ENCODE data around the gene C1orf50.

Gene C1orf50

GRCh38 chr1:42730988-42731387, 36.1 kb upstream of the C1orf50 start:
- Mint-ChIP-seq H3K4me1 (no peaks in the 10 kb centered on the region), H3K36me3 (ENCODE audit: low read depth) (no peaks in the 10 kb centered on the region), H3K27me3 (ENCODE audit: low read depth) (peaks cover 3% of the 10 kb centered on the region), H3K9me3 (no peaks in the 10 kb centered on the region), H3K4me3 (no peak overlapping the region), H3K27ac (no peak overlapping the region)
- TF ChIP-seq, protein P1, sequence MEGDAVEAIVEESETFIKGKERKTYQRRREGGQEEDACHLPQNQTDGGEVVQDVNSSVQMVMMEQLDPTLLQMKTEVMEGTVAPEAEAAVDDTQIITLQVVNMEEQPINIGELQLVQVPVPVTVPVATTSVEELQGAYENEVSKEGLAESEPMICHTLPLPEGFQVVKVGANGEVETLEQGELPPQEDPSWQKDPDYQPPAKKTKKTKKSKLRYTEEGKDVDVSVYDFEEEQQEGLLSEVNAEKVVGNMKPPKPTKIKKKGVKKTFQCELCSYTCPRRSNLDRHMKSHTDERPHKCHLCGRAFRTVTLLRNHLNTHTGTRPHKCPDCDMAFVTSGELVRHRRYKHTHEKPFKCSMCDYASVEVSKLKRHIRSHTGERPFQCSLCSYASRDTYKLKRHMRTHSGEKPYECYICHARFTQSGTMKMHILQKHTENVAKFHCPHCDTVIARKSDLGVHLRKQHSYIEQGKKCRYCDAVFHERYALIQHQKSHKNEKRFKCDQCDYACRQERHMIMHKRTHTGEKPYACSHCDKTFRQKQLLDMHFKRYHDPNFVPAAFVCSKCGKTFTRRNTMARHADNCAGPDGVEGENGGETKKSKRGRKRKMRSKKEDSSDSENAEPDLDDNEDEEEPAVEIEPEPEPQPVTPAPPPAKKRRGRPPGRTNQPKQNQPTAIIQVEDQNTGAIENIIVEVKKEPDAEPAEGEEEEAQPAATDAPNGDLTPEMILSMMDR (IDR thresholded peaks at IDR 0.05; ENCODE audit: unreplicated experiment in 3 of 3), result no peak

DNA sequence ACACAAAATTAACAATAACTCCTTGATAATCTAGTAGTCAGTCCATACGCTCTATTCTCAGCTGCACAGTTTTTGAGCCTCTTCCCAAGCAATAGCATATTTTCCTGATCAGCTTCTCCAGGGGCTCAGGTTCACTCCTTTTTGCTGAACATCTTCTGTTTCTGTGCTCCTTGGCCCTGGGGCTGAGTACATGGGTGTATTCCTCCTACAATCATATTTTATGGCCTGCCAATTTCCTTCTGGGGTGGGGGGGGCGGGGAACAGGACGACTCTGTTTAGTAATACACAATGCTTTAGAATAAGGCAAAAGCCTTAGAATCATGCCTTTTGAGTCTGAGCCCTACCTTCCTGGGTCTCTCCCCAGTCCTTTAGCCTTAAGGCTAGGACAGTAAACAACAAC, 35.5 kb upstream of the C1orf50 start:
- TF ChIP-seq, protein P1 (IDR thresholded peaks at IDR 0.05; ENCODE audit: unreplicated experiment in 3 of 3), result no peak
- no peaks in the 10 kb centered on the region for H3K9me3 Mint-ChIP-seq
- H3K4me3 Mint-ChIP-seq, result no peak overlapping the region
- H3K27me3 Mint-ChIP-seq (ENCODE audit: low read depth), result peaks cover 3% of the 10 kb centered on the region
- peak overlapping the region in 1 of 3 experiments; percentile 4 for H3K27ac Mint-ChIP-seq
- H3K36me3 Mint-ChIP-seq (ENCODE audit: low read depth), result no peaks in the 10 kb centered on the region
- H3K4me1 Mint-ChIP-seq, result no peaks in the 10 kb centered on the region

DNA sequence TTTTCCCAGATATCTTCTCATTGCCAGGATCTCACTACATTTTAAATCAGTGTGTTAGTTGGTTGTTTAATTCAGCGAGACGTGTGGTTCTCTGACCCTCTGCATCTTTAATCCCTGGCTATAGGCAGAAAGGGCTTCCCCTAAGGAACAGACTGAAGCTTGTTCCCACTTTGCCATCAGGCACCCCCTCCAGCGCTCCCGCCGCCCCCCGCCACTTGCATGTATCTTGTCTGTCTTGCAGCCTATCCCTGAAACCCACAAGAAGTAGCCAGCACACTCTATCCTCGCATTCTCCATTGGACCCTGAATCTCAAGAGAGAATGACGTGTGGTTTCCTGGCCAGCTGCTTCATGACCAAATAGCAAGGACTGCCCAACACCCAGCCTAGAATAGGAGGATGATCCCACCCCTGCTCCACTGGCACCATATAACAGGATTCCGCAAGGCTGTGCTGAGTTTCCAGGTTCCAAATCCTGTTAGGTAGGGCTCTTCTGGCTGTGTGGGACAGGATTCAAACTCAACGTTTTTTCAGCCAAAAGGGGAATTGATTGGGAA, 34.8 kb upstream of the C1orf50 start:
- no peaks in the 10 kb centered on the region for H3K4me1 Mint-ChIP-seq
- TF ChIP-seq, protein P1 (IDR thresholded peaks at IDR 0.05; ENCODE audit: unreplicated experiment in 3 of 3), result no peak
- H3K27ac Mint-ChIP-seq, result peak overlapping the region in 2 of 3 experiments; percentile 4 to 51
- peaks cover 3% of the 10 kb centered on the region for H3K27me3 Mint-ChIP-seq (ENCODE audit: low read depth)
- H3K4me3 Mint-ChIP-seq, result no peak overlapping the region
- no peaks in the 10 kb centered on the region for H3K9me3 Mint-ChIP-seq
- no peaks in the 10 kb centered on the region for H3K36me3 Mint-ChIP-seq (ENCODE audit: low read depth)

- Mint-ChIP-seq H3K9me3 (no peaks in the 10 kb centered on the region), H3K36me3 (ENCODE audit: low read depth) (no peaks in the 10 kb centered on the region), H3K4me3 (no peak overlapping the region), H3K4me1 (no peaks in the 10 kb centered on the region), H3K27ac (peak overlapping the region in 1 of 3 experiments; percentile 69), H3K27me3 (ENCODE audit: low read depth) (peaks cover 3% of the 10 kb centered on the region)
- TF ChIP-seq, protein P1 (IDR thresholded peaks at IDR 0.05; ENCODE audit: unreplicated experiment in 3 of 3), result no peak
These were observed 33.4 kb upstream of the C1orf50 start for GRCh38 chr1:42733415-42734200.

DNA sequence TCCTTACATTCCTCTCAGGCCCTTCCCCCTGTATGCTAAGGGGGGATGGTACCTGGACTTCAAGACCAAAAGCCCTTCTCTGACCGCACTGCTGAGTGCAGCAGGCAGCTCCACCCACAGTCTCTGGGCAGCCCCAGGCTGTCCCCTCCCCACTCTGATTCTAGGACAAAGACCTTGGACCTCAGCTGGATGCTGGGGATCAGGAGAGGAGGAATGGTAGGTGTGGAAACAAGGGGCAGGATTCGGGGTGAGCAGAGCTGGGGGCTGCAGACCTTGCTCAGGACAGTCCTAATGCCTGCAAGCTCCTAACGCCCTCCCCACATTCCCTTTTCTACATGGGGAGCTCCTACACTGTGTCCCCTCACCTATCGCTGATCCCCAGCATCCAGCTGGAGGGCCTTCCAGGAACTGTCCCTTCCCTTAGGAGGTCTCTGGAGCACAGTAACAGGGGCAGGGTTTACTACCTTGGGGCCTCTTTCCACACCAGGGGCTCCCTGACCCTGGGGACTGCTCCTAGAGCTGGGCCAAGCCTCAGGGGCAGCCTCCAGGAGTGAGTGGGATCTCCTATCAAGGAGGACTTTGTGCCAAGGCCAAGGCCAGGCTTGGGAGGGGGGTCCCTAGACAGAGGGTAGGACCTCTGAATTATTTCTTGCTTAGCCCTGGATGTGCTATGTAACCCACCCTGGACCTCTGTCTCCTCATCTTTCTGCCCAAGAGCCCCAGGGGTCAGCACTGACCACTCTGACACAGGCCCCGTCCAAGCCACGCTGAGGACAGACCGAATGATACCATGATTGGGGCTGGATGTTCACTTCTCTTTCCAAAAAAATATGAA, 32.6 kb upstream of the C1orf50 start:
- no peaks in the 10 kb centered on the region for H3K36me3 Mint-ChIP-seq (ENCODE audit: low read depth)

More for the DNA sequence above, 32.6 kb upstream of the C1orf50 start:
- H3K9me3 Mint-ChIP-seq, result no peaks in the 10 kb centered on the region
- TF ChIP-seq, protein P1 (IDR thresholded peaks at IDR 0.05; ENCODE audit: unreplicated experiment in 3 of 3), result no peak
- H3K27ac Mint-ChIP-seq, result peak overlapping the region in 2 of 3 experiments; percentile 60 to 69
- H3K4me3 Mint-ChIP-seq, result no peak overlapping the region
- peaks cover 4% of the 10 kb centered on the region for H3K4me1 Mint-ChIP-seq
- peaks cover 3% of the 10 kb centered on the region for H3K27me3 Mint-ChIP-seq (ENCODE audit: low read depth)

All from nephron (organoid).